Activated CD4-positive, alpha-beta memory T cell treated with anti-CD3 and anti-CD28 coated beads for 36 hours (primary cell): ENCODE measurements around the gene SPDYE2. TPM values are rescaled to one million over a fixed set of nuclear protein-coding genes. Genes with fewer than 3 reads are reported as not detected.
A peak's percentile ranks its signal among the peaks of the same experiment; 100 is the strongest.
"Not testable (repeated sequence)": the region's sequence is repeated elsewhere in the genome, so short reads cannot be mapped to it uniquely, and the experiment has no call there.

Experiments used
- CTCF ChIA-PET: fragments of 350-600 bp; sonication (Branson Sonifier 250); formaldehyde crosslinking; loops from one replicate; lab custom pipeline; 2021; ENCODE audit warnings: antibody characterized with exemption, inconsistent platforms; lab: Charles Lee
- POLR2A ChIA-PET: fragments of 350-600 bp; sonication (Branson Sonifier 250); formaldehyde crosslinking; loops from one replicate; lab custom pipeline; 2021; ENCODE audit warnings: antibody characterized with exemption; lab: Charles Lee
- DNase-seq: peaks from one replicate; pipeline ENCODE4 v3.0.0-alpha.2; 2020
- H3K27ac Mint-ChIP-seq: one replicate; pipeline ENCODE4 v1.8.0; 2021; ENCODE audit warnings: mixed read lengths
- H3K27me3 Mint-ChIP-seq: one replicate; pipeline ENCODE4 v1.8.0; 2021; ENCODE audit warnings: mixed read lengths
- H3K36me3 Mint-ChIP-seq: one replicate; pipeline ENCODE4 v1.8.0; 2021; ENCODE audit warnings: mixed read lengths
- H3K4me1 Mint-ChIP-seq: one replicate; pipeline ENCODE4 v1.8.0; 2021; ENCODE audit warnings: low read depth, mixed read lengths
- H3K4me3 Mint-ChIP-seq: one replicate; pipeline ENCODE4 v1.8.0; 2021; ENCODE audit warnings: mild to moderate bottlenecking, mixed read lengths
- H3K9me3 Mint-ChIP-seq: one replicate; pipeline ENCODE4 v1.8.0; 2021; ENCODE audit warnings: mixed read lengths
- intact Hi-C: fragments of 100-400 bp; cut with micrococcal nuclease; formaldehyde crosslinking; loops from one replicate; pipeline ENCODE4 v1.15.1; 2023
- total RNA-seq, 2 experiments: library from RNA; stranded (reverse); gene quantifications; one replicate each; pipeline ENCODE4 v1.2.3, GENCODE V29; 2021

The SPDYE2 gene
- total RNA-seq, 2 experiments from 2014 or later, result not detected

GRCh38 chr7:102592477-102593019 lies 41.5 kb downstream of the SPDYE2 start:
- peak; percentile 43 for DNase-seq
- intact Hi-C loops, H3K4me1 Mint-ChIP-seq, H3K36me3 Mint-ChIP-seq, H3K27ac Mint-ChIP-seq, POLR2A ChIA-PET, H3K27me3 Mint-ChIP-seq, H3K4me3 Mint-ChIP-seq, H3K9me3 Mint-ChIP-seq, CTCF ChIA-PET: not testable (repeated sequence)

GRCh38 chr7:102593637-102594334 lies 42.8 kb downstream of the SPDYE2 start:
- H3K36me3 Mint-ChIP-seq, H3K27me3 Mint-ChIP-seq, CTCF ChIA-PET, H3K27ac Mint-ChIP-seq, DNase-seq, H3K4me3 Mint-ChIP-seq, intact Hi-C loops, POLR2A ChIA-PET, H3K4me1 Mint-ChIP-seq, H3K9me3 Mint-ChIP-seq: not testable (repeated sequence)

- H3K4me3 Mint-ChIP-seq, POLR2A ChIA-PET, DNase-seq, H3K4me1 Mint-ChIP-seq, CTCF ChIA-PET, H3K36me3 Mint-ChIP-seq, H3K9me3 Mint-ChIP-seq, intact Hi-C loops, H3K27me3 Mint-ChIP-seq, H3K27ac Mint-ChIP-seq: not testable (repeated sequence)
These were observed 45.0 kb downstream of the SPDYE2 start for GRCh38 chr7:102596036-102596435.

GRCh38 chr7:102599699-102600098 lies 48.7 kb downstream of the SPDYE2 start:
- H3K27ac Mint-ChIP-seq, H3K27me3 Mint-ChIP-seq, H3K9me3 Mint-ChIP-seq, POLR2A ChIA-PET, intact Hi-C loops, DNase-seq, CTCF ChIA-PET, H3K36me3 Mint-ChIP-seq, H3K4me1 Mint-ChIP-seq, H3K4me3 Mint-ChIP-seq: not testable (repeated sequence)

- H3K27me3 Mint-ChIP-seq, POLR2A ChIA-PET, intact Hi-C loops, H3K36me3 Mint-ChIP-seq, H3K9me3 Mint-ChIP-seq, CTCF ChIA-PET, H3K27ac Mint-ChIP-seq, DNase-seq, H3K4me1 Mint-ChIP-seq, H3K4me3 Mint-ChIP-seq: not testable (repeated sequence)
These were observed 51.3 kb downstream of the SPDYE2 start for GRCh38 chr7:102602317-102602716.

GRCh38 chr7:102604431-102605145 lies 53.6 kb downstream of the SPDYE2 start:
- DNase-seq, H3K27me3 Mint-ChIP-seq, H3K4me3 Mint-ChIP-seq, CTCF ChIA-PET, H3K9me3 Mint-ChIP-seq, H3K27ac Mint-ChIP-seq, POLR2A ChIA-PET, H3K36me3 Mint-ChIP-seq, intact Hi-C loops, H3K4me1 Mint-ChIP-seq: not testable (repeated sequence)

- intact Hi-C loops, H3K27ac Mint-ChIP-seq, DNase-seq, H3K4me3 Mint-ChIP-seq, H3K36me3 Mint-ChIP-seq, H3K4me1 Mint-ChIP-seq, POLR2A ChIA-PET, H3K9me3 Mint-ChIP-seq, CTCF ChIA-PET, H3K27me3 Mint-ChIP-seq: not testable (repeated sequence)
These were observed 55.8 kb downstream of the SPDYE2 start for GRCh38 chr7:102606848-102607247.

GRCh38 chr7:102609734-102610133 lies 58.7 kb downstream of the SPDYE2 start:
- H3K27ac Mint-ChIP-seq, H3K27me3 Mint-ChIP-seq, intact Hi-C loops, H3K4me1 Mint-ChIP-seq, CTCF ChIA-PET, H3K4me3 Mint-ChIP-seq, H3K9me3 Mint-ChIP-seq, DNase-seq, H3K36me3 Mint-ChIP-seq, POLR2A ChIA-PET: not testable (repeated sequence)

- POLR2A ChIA-PET, H3K27me3 Mint-ChIP-seq, H3K9me3 Mint-ChIP-seq, CTCF ChIA-PET, H3K4me1 Mint-ChIP-seq, intact Hi-C loops, H3K27ac Mint-ChIP-seq, H3K36me3 Mint-ChIP-seq, H3K4me3 Mint-ChIP-seq, DNase-seq: not testable (repeated sequence)
These were observed 59.4 kb downstream of the SPDYE2 start for GRCh38 chr7:102610441-102610840.

- POLR2A ChIA-PET, H3K36me3 Mint-ChIP-seq, H3K4me1 Mint-ChIP-seq, CTCF ChIA-PET, H3K27ac Mint-ChIP-seq, H3K9me3 Mint-ChIP-seq, H3K4me3 Mint-ChIP-seq, H3K27me3 Mint-ChIP-seq, DNase-seq, intact Hi-C loops: not testable (repeated sequence)
These were observed 60.1 kb downstream of the SPDYE2 start for GRCh38 chr7:102611013-102611674.

GRCh38 chr7:102611675-102612325 lies 60.8 kb downstream of the SPDYE2 start:
- H3K4me3 Mint-ChIP-seq, H3K27ac Mint-ChIP-seq, POLR2A ChIA-PET, intact Hi-C loops, H3K36me3 Mint-ChIP-seq, H3K4me1 Mint-ChIP-seq, H3K27me3 Mint-ChIP-seq, CTCF ChIA-PET, DNase-seq, H3K9me3 Mint-ChIP-seq: not testable (repeated sequence)
